IMR-90 (cell line): ENCODE results near the gene HERC6. TPM values are rescaled to one million over a fixed set of nuclear protein-coding genes. Genes with fewer than 3 reads are reported as not detected.

Source experiments
- ATAC-seq: fragments of 200-7000 bp; cut with Tn5 transposase; 2 replicates; pipeline ENCODE4 v1.9.1; 2020; ENCODE audit warnings: low read depth, mild to moderate bottlenecking, moderate library complexity
- BruUV-seq: library from RNA; stranded (reverse); fragments of 400-500 nt; replicated peaks from 2 replicates; lab custom pipeline; 2021; lab: Mats Ljungman, UMichigan
- CTCF ChIA-PET: fragments of 300-600 bp; formaldehyde crosslinking; extraction: SDS; loops from one replicate; lab custom pipeline; 2021; ENCODE audit warnings: antibody characterized with exemption; lab: Yijun Ruan, JAX
- POLR2A ChIA-PET: fragments of 300-600 bp; sonication (Branson Sonifier 250); formaldehyde crosslinking; loops from one replicate; lab custom pipeline; 2022; ENCODE audit warnings: antibody characterized with exemption; ENCODE audit not compliant: unreplicated experiment; lab: Charles Lee
- DNase-seq: peaks from one replicate; pipeline ENCODE4 v3.0.0; 2013
- H2AFZ ChIP-seq: replicated peaks from 2 replicates; pipeline ENCODE3; 2013; ENCODE audit warnings: low read length, mild to moderate bottlenecking; ENCODE audit not compliant: poor library complexity
- H2AK5ac ChIP-seq: 2 replicates; pipeline ENCODE4 v1.6.1; 2013; ENCODE audit warnings: low read depth, low read length, inconsistent platforms
- H2AK9ac ChIP-seq: replicated peaks from 2 replicates; pipeline ENCODE3; 2013; ENCODE audit warnings: mild to moderate bottlenecking, low read depth, low read length, moderate library complexity; ENCODE audit not compliant: poor library complexity
- H2BK120ac ChIP-seq: 2 replicates; pipeline ENCODE4 v1.6.1; 2013; ENCODE audit warnings: low read depth, low read length, inconsistent platforms
- H2BK15ac ChIP-seq: 3 replicates; pipeline ENCODE4 v1.6.1; 2013; ENCODE audit warnings: low read depth, low read length, inconsistent platforms
- H2BK20ac ChIP-seq: 2 replicates; pipeline ENCODE4 v1.6.1; 2013; ENCODE audit warnings: low read depth, mild to moderate bottlenecking, inconsistent platforms, low read length, moderate library complexity
- H2BK5ac ChIP-seq: 2 replicates; pipeline ENCODE4 v1.6.1; 2013; ENCODE audit warnings: mild to moderate bottlenecking, low read depth, low read length, inconsistent platforms; ENCODE audit not compliant: poor library complexity, severe bottlenecking
- H3K14ac ChIP-seq: replicated peaks from 2 replicates; pipeline ENCODE4 v1.6.1; 2013; ENCODE audit warnings: low read depth, low read length, inconsistent platforms
- H3K18ac ChIP-seq: 2 replicates; pipeline ENCODE4 v1.6.1; 2013; ENCODE audit warnings: low read depth, low read length, control low read depth
- H3K23ac ChIP-seq: 2 replicates; pipeline ENCODE4 v1.6.1; 2013; ENCODE audit warnings: low read depth, low read length, inconsistent platforms
- H3K27ac ChIP-seq: 2 replicates; pipeline ENCODE4 v1.5.1; 2013; ENCODE audit warnings: mild to moderate bottlenecking, control low read depth, low read length; ENCODE audit not compliant: insufficient read depth
- H3K27me3 ChIP-seq: 2 replicates; pipeline ENCODE4 v1.6.1; 2013; ENCODE audit warnings: low read length; ENCODE audit not compliant: control insufficient read depth, insufficient read depth
- H3K36me3 ChIP-seq: 2 replicates; pipeline ENCODE4 v1.6.1; 2013; ENCODE audit warnings: low read length, mixed read lengths; ENCODE audit not compliant: control insufficient read depth, insufficient read depth
- H3K4ac ChIP-seq: 2 replicates; pipeline ENCODE4 v1.6.1; 2013; ENCODE audit warnings: low read depth, low read length, inconsistent platforms
- H3K4me1 ChIP-seq: 2 replicates; pipeline ENCODE4 v1.6.1; 2013; ENCODE audit warnings: low read length, mixed read lengths; ENCODE audit not compliant: control insufficient read depth, insufficient read depth
- H3K4me2 ChIP-seq: 2 replicates; pipeline ENCODE4 v1.6.1; 2013; ENCODE audit warnings: low read depth, mild to moderate bottlenecking, control low read depth, low read length, moderate library complexity
- H3K4me3 ChIP-seq: 2 replicates; pipeline ENCODE4 v1.5.1; 2013; ENCODE audit warnings: low read depth, mild to moderate bottlenecking, control low read depth, low read length, moderate library complexity; ENCODE audit not compliant: insufficient read depth
- H3K56ac ChIP-seq: 2 replicates; pipeline ENCODE4 v1.6.1; 2013; ENCODE audit warnings: low read length, inconsistent platforms; ENCODE audit not compliant: insufficient read depth; ENCODE audit errors: extremely low read depth
- H3K79me1 ChIP-seq, 2 experiments: 2 replicates each; pipeline ENCODE4 v1.6.1; 2013; ENCODE audit warnings: low read length in 2 of 2, inconsistent platforms in 1 of 2, low read depth in 1 of 2
- H3K9ac ChIP-seq: 2 replicates; pipeline ENCODE4 v1.6.1; 2013; ENCODE audit warnings: low read depth, low read length, control low read depth
- H3K9me1 ChIP-seq: 2 replicates; pipeline ENCODE4 v1.6.1; 2013; ENCODE audit warnings: low read length, inconsistent platforms; ENCODE audit not compliant: insufficient read depth
- H3K9me3 ChIP-seq: 2 replicates; pipeline ENCODE4 v1.6.1; 2013; ENCODE audit warnings: low read length; ENCODE audit not compliant: control insufficient read depth, insufficient read depth
- H4K20me1 ChIP-seq: 2 replicates; pipeline ENCODE4 v1.6.1; 2013; ENCODE audit warnings: low read length, inconsistent platforms; ENCODE audit not compliant: insufficient read depth
- H4K5ac ChIP-seq: 2 replicates; pipeline ENCODE4 v1.6.1; 2013; ENCODE audit warnings: mild to moderate bottlenecking, low read depth, low read length, control low read depth
- H4K8ac ChIP-seq, 2 experiments: 2 replicates each; pipeline ENCODE4 v1.6.1; 2013; ENCODE audit warnings: low read depth in 2 of 2, low read length in 2 of 2, control low read depth in 1 of 2, inconsistent platforms in 1 of 2
- H4K91ac ChIP-seq: 2 replicates; pipeline ENCODE4 v1.6.1; 2013; ENCODE audit warnings: low read depth, low read length, inconsistent platforms; ENCODE audit not compliant: insufficient read depth
- BHLHE40 ChIP-seq: fragments of 150-350 bp; IDR thresholded peaks from 2 replicates; pipeline ENCODE4 v1.6.1; 2016; ENCODE audit warnings: mild to moderate bottlenecking, low read depth, low read length
- CEBPB ChIP-seq: IDR thresholded peaks from 2 replicates; pipeline ENCODE4 v1.6.1; 2012; ENCODE audit warnings: low read depth, low read length, improper control_type of control experiment
- CHD1 ChIP-seq: IDR thresholded peaks from 2 replicates; pipeline ENCODE4 v1.6.1; 2012; ENCODE audit warnings: low read depth, low read length, improper control_type of control experiment
- ELK1 ChIP-seq: fragments of 150-350 bp; IDR thresholded peaks from 2 replicates; pipeline ENCODE4 v1.6.1; 2016; ENCODE audit warnings: low read depth, mild to moderate bottlenecking, low read length, moderate library complexity, borderline replicate concordance
- FOS ChIP-seq: fragments of 150-350 bp; IDR thresholded peaks from 2 replicates; pipeline ENCODE4 v1.6.1; 2016; ENCODE audit warnings: low read depth, low read length
- MAFK ChIP-seq: IDR thresholded peaks from 2 replicates; pipeline ENCODE4 v1.6.1; 2012; ENCODE audit warnings: low read depth, low read length, improper control_type of control experiment
- MAZ ChIP-seq: IDR thresholded peaks from 2 replicates; pipeline ENCODE4 v1.6.1; 2012; ENCODE audit warnings: low read depth, mild to moderate bottlenecking, low read length, improper control_type of control experiment, moderate library complexity, borderline replicate concordance
- MXI1 ChIP-seq: IDR thresholded peaks from 2 replicates; pipeline ENCODE4 v1.6.1; 2012; ENCODE audit warnings: low read depth, mild to moderate bottlenecking, low read length, moderate library complexity, borderline replicate concordance
- NFE2L2 ChIP-seq: fragments of 150-350 bp; IDR thresholded peaks from 2 replicates; pipeline ENCODE4 v1.6.1; 2016; ENCODE audit warnings: low read depth, mild to moderate bottlenecking, low read length
- POLR2A ChIP-seq: IDR thresholded peaks from 2 replicates; pipeline ENCODE4 v1.6.1; 2012; ENCODE audit warnings: mild to moderate bottlenecking, low read depth, low read length
- RCOR1 ChIP-seq: IDR thresholded peaks from 2 replicates; pipeline ENCODE4 v1.6.1; 2012; ENCODE audit warnings: mild to moderate bottlenecking, low read length, improper control_type of control experiment; ENCODE audit not compliant: insufficient replicate concordance
- RFX5 ChIP-seq: IDR thresholded peaks from 2 replicates; pipeline ENCODE4 v1.8.0; 2012; ENCODE audit warnings: low read depth, mild to moderate bottlenecking, low read length, moderate library complexity
- SMC3 ChIP-seq: fragments of 150-350 bp; IDR thresholded peaks from 2 replicates; pipeline ENCODE4 v1.6.1; 2016; ENCODE audit warnings: low read depth, mild to moderate bottlenecking, antibody characterized with exemption, low read length, moderate library complexity
- USF2 ChIP-seq: fragments of 150-350 bp; IDR thresholded peaks from 2 replicates; pipeline ENCODE4 v1.6.1; 2017; ENCODE audit warnings: mild to moderate bottlenecking, antibody characterized with exemption, low read length, low read depth
- WGBS, 2 experiments: methylation state at CpG; one replicate each; pipeline versions ENCODE4 v1.1.5 to v1.1.7; 2013; ENCODE audit warnings: missing lambda C conversion rate in 2 of 2; ENCODE audit not compliant: insufficient read length in 1 of 2; ENCODE audit errors: extremely low coverage in 2 of 2; 5-methylcytosine and 5-hydroxymethylcytosine counted together
- dilution Hi-C: fragments of 300-500 bp; cut with HindIII; formaldehyde crosslinking; loops from one replicate; pipeline ENCODE4 v1.14.3; 2018; ENCODE audit warnings: low sequenced_read_pairs; ENCODE audit not compliant: unreplicated experiment
- in situ Hi-C: fragments of 300-500 bp; cut with MboI; formaldehyde crosslinking; loops from 3 replicates; pipeline ENCODE4 v1.14.3; 2019; ENCODE audit warnings: low sequenced_read_pairs, inconsistent platforms, mixed read lengths
- intact Hi-C: fragments of 100-400 bp; cut with micrococcal nuclease; formaldehyde crosslinking; loops from 2 replicates; pipeline ENCODE4 v1.10.0; 2022
- polyA plus RNA-seq, 3 experiments: library from polyadenylated mRNA; depleted of rRNA; stranded (reverse); fragments of >200 nt; gene quantifications; 2 replicates each; pipeline ENCODE4 v1.2.3, GENCODE V29; 2012; ENCODE audit warnings: low replicate concordance in 1 of 3
- total RNA-seq: library from RNA; depleted of rRNA; stranded (reverse); fragments of >200 nt; gene quantifications from 2 replicates; pipeline ENCODE4 v1.2.3, GENCODE V29; 2012

HERC6 gene
- total and polyA plus RNA-seq, 2 of the 4 experiments (the other 2 are of a cell fraction): 0.53 to 1.6 TPM

GRCh38 chr4:88357262-88357661 is 21.4 kb upstream of the HERC6 start:
- Histone ChIP-seq H3K56ac (no peak overlapping the region), H2BK15ac (no peak overlapping the region), H3K27ac (no peak overlapping the region), H4K5ac (no peak overlapping the region), H3K9ac (no peak overlapping the region), H3K18ac (no peak overlapping the region), H2BK20ac (no peak overlapping the region), H2BK5ac (no peak overlapping the region), H3K4me2 (no peak overlapping the region), H4K20me1 (no peaks in the 10 kb centered on the region), H2AK5ac (no peak overlapping the region), H3K14ac (no peak overlapping the region), H2AFZ (no peak overlapping the region), H3K4me1 (no peaks in the 10 kb centered on the region), H3K23ac (no peak overlapping the region), H3K4me3 (no peak overlapping the region), H3K4ac (no peak overlapping the region), H4K8ac (no peak overlapping the region), H4K91ac (no peak overlapping the region), H3K36me3 (no peaks in the 10 kb centered on the region), H3K79me1 (no peaks in the 10 kb centered on the region), H3K27me3 (no peaks in the 10 kb centered on the region; the same call in 1 of the 2 replicates), H2BK120ac (no peak overlapping the region), H2AK9ac (no peak overlapping the region), H3K9me1 (no peaks in the 10 kb centered on the region), H3K9me3 (peaks cover 2% of the 10 kb centered on the region; the same call in 1 of the 2 replicates)
- intact Hi-C loops (no loop called here), in situ Hi-C loops (no loop called here), dilution Hi-C loops (no loop called here)
- BruUV-seq: no TSS peak
- no CpG with 5 or more reads among the region's 4 CpGs for WGBS, 2 experiments
- ATAC-seq (no peak), DNase-seq (no peak)
- ChIA-PET POLR2A (no interaction called here), CTCF (no interaction called here)
- no peak for TF ChIP-seq MXI1
- no peak for TF ChIP-seq NFE2L2
- TF ChIP-seq POLR2A: no peak
- TF ChIP-seq BHLHE40: no peak
- no peak for TF ChIP-seq CHD1
- no peak for TF ChIP-seq FOS
- TF ChIP-seq MAZ: no peak
- TF ChIP-seq USF2: no peak
- TF ChIP-seq SMC3: no peak
- TF ChIP-seq ELK1: no peak
- TF ChIP-seq RFX5: no peak
- TF ChIP-seq RCOR1: no peak
- no peak for TF ChIP-seq CEBPB
- TF ChIP-seq MAFK: no peak
